ENCODE results near the gene KRTAP4-9. TPM values are rescaled to one million over a fixed set of nuclear protein-coding genes. Genes with fewer than 3 reads are reported as not detected.
"Not testable (repeated sequence)": the region's sequence is repeated elsewhere in the genome, so short reads cannot be mapped to it uniquely, and the experiment has no call there.

Gene KRTAP4-9
- total RNA-seq, 1 donor: not detected

DNA sequence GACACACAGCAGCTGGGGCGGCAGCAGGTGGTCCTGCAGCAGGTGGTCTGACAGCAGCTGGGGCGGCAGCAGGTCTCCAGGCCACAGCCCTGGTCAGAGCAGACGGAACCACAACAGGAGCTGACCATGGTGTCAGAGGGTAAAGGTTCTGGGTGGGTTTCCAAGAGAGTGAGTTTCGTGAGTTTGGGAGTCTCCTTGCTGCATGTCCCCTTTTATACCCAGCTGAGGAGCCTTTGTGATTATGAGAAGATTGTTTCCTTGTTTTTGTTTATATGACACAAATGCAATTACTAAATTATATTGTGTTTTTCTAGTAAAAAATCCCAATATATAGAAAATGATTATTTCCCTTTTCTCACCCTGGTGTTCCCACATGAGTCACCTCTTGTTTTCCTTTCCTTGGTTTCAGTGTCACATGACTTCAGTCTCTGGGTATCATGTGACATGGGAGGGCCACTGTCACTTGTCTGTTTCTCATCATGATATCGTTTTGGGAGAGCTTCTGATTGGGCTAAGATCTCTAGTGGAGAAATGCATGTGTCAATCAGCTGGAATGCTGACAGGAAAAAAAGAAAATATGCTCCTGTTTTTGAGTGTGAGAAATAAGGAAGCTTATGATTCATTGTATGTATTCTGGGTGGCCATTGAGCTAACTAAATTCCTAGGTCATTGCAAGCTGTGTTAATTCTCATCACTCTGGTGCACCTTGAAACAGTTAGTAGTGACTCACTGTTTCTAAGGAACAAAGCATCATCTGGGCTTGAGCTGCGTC lies 35.4 kb downstream of the KRTAP4-9 start, which contains the start of gene KRTAP4-6:
KRTAP4-6 (minus strand) TSS at position 185 of the 772 bp plus-strand sequence; CDS start at position 128, 57 bp downstream.
- no peaks in the 10 kb centered on the region for H3K9me3 ChIP-seq (ENCODE audit: low read depth, low read length)
- no peaks in the 10 kb centered on the region for H3K4me1 ChIP-seq (ENCODE audit: insufficient read depth, low read length)
- H3K4me3 ChIP-seq (ENCODE audit: low read length): no peak within 1 kb of the TSS
- H3K27me3 ChIP-seq (ENCODE audit: insufficient read depth, low read length): no peaks in the 10 kb centered on the region

DNA sequence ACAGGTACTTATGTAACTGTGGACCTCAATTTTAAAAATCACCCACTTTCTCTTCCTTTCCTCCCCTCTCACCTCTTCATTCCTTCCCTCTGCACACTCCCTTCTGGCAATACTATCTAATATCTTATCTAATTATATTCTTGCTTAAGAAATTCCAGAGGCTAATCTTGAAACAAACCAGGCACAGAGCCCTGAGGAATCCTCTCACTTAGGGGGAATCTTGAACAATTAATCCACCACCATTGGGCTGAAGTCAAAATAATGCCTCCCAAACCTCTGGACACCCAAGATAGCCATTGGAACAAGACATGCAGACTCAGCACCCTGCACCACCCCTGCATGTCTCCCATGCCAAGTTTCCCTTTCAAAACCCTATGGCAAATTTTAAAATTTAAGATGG lies 36.2 kb downstream of the KRTAP4-9 start:
- Histone ChIP-seq H3K4me3 (ENCODE audit: low read length) (no peak overlapping the region), H3K9me3 (ENCODE audit: low read depth, low read length) (no peaks in the 10 kb centered on the region), H3K4me1 (ENCODE audit: insufficient read depth, low read length) (no peaks in the 10 kb centered on the region), H3K27me3 (ENCODE audit: insufficient read depth, low read length) (no peaks in the 10 kb centered on the region)

DNA sequence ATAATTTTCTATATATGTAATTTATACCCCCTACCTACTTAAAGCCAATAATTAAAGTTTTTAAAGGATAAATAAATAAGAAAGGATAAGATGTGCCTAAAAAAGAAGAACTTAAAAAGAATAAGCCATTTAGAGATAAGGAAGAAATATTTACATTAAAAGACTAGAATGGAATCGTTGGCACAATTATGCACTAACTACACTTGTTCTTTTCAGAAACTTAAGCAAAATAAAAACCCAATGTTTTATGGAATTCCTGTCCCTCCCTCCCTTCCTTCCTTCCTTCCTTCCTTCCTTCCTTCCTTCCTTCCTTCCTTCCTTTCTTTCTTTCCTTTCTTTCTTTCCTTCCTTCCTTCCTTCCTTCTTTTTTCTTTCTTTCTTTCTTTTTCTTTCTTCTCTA lies 39.7 kb downstream of the KRTAP4-9 start:
- no peaks in the 10 kb centered on the region for H3K4me1 ChIP-seq (ENCODE audit: insufficient read depth, low read length)
- no peak overlapping the region for H3K4me3 ChIP-seq (ENCODE audit: low read length)
- H3K27me3 ChIP-seq (ENCODE audit: insufficient read depth, low read length): no peaks in the 10 kb centered on the region

DNA sequence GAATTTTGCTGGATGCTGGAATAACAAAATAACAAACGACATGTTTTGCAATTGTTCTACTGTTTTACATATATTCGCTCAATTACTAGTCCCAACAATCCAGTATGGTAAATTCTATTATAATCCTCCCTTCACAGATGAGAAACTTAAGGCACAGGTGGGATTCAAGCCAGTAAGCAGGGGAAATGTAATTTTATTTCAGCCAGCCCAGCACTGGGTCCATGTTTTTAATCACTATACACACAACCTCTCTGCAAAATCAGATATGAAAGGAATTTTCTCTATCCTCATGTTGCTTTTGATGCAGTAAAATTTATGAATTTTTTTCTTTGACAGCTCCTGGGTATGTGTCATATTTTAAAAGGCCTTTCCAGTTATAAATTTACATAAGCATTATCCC lies 40.1 kb downstream of the KRTAP4-9 start:
- no peaks in the 10 kb centered on the region for H3K4me1 ChIP-seq (ENCODE audit: insufficient read depth, low read length)
- no peaks in the 10 kb centered on the region for H3K27me3 ChIP-seq (ENCODE audit: insufficient read depth, low read length)
- no peaks in the 10 kb centered on the region for H3K9me3 ChIP-seq (ENCODE audit: low read depth, low read length)
- no peak overlapping the region for H3K4me3 ChIP-seq (ENCODE audit: low read length)

More for the DNA sequence above, 39.7 kb downstream of the KRTAP4-9 start:
- H3K9me3 ChIP-seq (ENCODE audit: low read depth, low read length): no peaks in the 10 kb centered on the region

DNA sequence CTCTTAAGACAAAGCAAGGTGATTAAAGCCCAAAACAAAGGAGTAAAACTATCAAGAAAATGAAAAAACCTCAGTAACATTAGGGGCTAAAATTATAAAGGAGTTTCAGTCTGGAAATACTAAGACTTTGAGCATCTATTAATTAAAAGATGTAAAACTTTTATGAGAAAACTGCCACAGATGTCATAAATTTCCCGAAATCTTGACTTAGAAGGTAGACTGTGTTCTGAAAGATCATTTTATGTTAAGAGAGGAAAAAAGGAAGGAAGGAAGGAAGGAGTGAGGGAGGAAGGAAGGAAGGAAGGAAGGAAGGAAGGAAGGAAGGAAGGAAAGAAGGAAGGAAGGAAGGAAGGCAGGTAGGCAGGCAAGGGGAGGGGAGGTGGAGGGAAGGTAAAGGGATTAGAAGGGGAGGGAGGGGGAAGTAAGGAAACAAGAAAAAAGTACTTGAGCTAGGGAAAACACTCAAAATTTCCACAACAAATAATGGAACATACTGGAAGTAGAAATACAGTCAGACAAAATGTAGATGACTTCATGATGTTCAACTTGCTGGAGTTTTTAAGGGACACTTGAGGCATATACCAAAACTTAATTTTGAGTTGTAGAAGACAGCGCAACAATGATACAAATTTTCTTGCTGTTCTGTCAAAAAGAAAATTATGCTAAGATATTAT lies 42.5 kb downstream of the KRTAP4-9 start:
- H3K4me3 ChIP-seq (ENCODE audit: low read length): no peak overlapping the region

DNA sequence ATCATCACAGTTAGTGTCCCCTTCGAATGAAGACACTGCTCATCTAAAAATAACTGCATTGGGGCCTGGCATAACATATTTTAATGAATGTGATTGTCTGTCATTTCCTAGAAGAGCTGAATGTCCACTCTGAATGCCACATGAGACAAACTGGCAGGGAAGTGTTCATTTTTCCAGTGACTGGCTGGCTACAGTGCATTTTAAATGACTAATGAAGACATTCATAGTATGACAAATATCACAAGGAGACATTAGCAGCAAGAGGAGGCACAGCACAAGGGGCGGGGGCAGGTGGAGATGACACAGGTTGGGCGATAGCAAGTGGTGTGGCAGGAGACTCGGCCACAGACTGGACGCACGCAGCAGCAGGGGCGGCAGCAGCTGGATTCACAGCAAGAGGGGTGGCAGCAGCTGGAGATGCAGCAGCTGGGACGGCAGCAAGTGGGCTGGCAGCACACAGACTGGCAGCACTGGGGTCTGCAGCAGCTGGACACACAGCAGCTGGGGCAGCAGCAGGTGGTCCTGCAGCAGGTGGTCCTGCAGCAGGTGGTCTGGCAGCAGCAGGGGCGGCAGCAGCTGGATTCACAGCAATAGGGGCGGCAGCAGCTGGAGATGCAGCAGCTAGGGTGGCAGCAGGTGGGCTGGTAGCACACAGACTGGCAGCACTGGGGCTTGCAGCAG lies 43.9 kb downstream of the KRTAP4-9 start:
- H3K4me1 ChIP-seq (ENCODE audit: insufficient read depth, low read length); H3K9me3 ChIP-seq (ENCODE audit: low read depth, low read length); H3K27me3 ChIP-seq (ENCODE audit: insufficient read depth, low read length); H3K4me3 ChIP-seq (ENCODE audit: low read length): not testable (repeated sequence)

More for the DNA sequence above, 42.5 kb downstream of the KRTAP4-9 start:
- no peaks in the 10 kb centered on the region for H3K4me1 ChIP-seq (ENCODE audit: insufficient read depth, low read length)
- H3K9me3 ChIP-seq (ENCODE audit: low read depth, low read length): no peaks in the 10 kb centered on the region
- H3K27me3 ChIP-seq (ENCODE audit: insufficient read depth, low read length): no peaks in the 10 kb centered on the region

DNA sequence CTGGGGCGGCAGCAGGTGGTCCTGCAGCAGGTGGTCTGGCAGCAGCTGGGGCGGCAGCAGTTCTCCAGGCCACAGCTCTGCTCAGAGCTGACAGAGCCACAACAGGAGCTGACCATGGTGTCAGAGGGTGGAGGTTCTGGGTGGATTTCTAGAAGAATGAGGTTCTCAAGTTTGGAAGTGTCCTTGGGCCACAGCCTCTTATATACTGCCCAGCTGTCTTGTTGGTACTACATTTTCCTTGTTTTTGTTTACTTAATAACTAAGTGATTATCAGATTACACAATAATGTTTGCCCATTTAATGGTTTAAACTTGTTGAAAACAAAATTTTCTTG lies 44.4 kb downstream of the KRTAP4-9 start, which contains the start of gene KRTAP4-5:
KRTAP4-5 (minus strand) TSS at position 174 of the 334 bp plus-strand sequence; CDS start at position 116, 58 bp downstream.
- Histone ChIP-seq H3K4me1 (ENCODE audit: insufficient read depth, low read length) (no peaks in the 10 kb centered on the region), H3K27me3 (ENCODE audit: insufficient read depth, low read length) (no peaks in the 10 kb centered on the region), H3K9me3 (ENCODE audit: low read depth, low read length) (no peaks in the 10 kb centered on the region), H3K4me3 (ENCODE audit: low read length) (no peak within 1 kb of the TSS)

DNA sequence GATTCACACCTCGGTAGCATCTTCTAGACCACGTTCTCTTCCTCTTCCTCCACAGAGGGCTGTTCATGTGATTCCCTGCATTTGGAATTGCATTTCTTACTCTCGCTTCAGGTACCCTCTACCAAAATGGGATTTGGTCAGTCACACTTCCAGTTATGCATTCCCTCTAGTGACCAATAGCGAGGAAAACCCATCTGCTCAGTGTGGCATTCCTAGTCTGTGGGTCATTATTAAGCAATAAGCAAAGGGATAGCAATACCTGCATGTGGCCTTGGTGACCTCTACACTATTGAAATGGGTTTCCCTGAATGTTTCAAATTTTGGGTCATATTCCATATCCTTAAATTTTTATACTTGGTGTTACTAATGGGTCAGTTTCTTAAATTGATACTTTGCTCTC lies 44.8 kb downstream of the KRTAP4-9 start:
- no peaks in the 10 kb centered on the region for H3K27me3 ChIP-seq (ENCODE audit: insufficient read depth, low read length)
- H3K4me1 ChIP-seq (ENCODE audit: insufficient read depth, low read length): no peaks in the 10 kb centered on the region
- no peak overlapping the region for H3K4me3 ChIP-seq (ENCODE audit: low read length)
- H3K9me3 ChIP-seq (ENCODE audit: low read depth, low read length): no peaks in the 10 kb centered on the region

DNA sequence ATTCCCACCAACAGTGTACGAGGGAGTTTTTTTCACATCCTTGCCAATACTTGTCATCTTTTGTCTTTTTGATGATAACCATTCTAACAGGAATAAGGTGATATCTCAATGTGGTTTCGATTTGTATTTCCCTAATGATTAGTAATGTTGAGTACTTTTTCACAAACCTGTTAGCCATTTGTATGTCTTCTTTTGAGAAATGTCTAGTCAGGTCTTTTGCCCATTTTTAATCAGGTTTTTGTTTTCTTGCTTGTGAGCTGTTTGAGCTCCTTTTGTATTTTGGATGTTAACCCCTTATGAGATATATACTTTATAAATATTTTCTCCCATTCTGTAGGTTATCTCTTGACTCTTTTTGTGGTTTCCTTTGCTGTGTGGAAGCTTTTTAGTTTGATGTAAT lies 46.3 kb downstream of the KRTAP4-9 start:
- Histone ChIP-seq H3K4me3 (ENCODE audit: low read length) (no peak overlapping the region), H3K4me1 (ENCODE audit: insufficient read depth, low read length) (no peaks in the 10 kb centered on the region), H3K9me3 (ENCODE audit: low read depth, low read length) (no peaks in the 10 kb centered on the region), H3K27me3 (ENCODE audit: insufficient read depth, low read length) (peaks cover 9% of the 10 kb centered on the region)

DNA sequence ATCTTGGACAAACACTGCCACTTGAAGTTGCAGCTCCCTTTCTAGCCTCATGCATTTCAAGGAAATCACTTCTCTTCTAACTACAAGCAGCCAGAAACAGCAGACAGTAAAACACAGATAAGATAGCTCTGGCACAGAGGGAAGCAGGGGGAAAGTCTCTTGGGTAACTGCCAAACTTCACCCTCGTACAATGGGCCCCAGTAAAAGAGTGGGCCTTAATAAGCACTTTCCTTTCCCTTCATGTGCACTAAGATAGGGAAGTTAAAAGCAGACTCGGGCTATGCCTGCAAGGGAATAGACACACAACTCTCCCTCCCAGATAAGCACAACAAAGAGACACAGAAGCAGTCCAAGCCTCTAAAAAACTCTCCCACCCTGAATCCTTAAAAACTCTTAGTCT lies 48.7 kb downstream of the KRTAP4-9 start:
- Histone ChIP-seq H3K9me3 (ENCODE audit: low read depth, low read length) (no peaks in the 10 kb centered on the region), H3K4me3 (ENCODE audit: low read length) (no peak overlapping the region), H3K27me3 (ENCODE audit: insufficient read depth, low read length) (peaks cover 11% of the 10 kb centered on the region), H3K4me1 (ENCODE audit: insufficient read depth, low read length) (no peaks in the 10 kb centered on the region)

Other genes starting within 250 kb of the KRTAP4-9 start
- not detected for gene KRT12, start 238.2 kb upstream of the KRTAP4-9 start, total RNA-seq
- not detected for gene KRT20, start 220.1 kb upstream of the KRTAP4-9 start, total RNA-seq
- 0.52 TPM for gene KRT23, start 167.7 kb upstream of the KRTAP4-9 start, total RNA-seq
- gene KRT39, start 138.4 kb upstream of the KRTAP4-9 start, total RNA-seq: not detected
- gene KRT40, start 121.1 kb upstream of the KRTAP4-9 start, total RNA-seq: 0.10 TPM
- 0.31 TPM for gene KRTAP3-3, start 111.2 kb upstream of the KRTAP4-9 start, total RNA-seq
- gene KRTAP3-2, start 105.5 kb upstream of the KRTAP4-9 start, total RNA-seq: not detected
- gene KRTAP3-1, start 96.3 kb upstream of the KRTAP4-9 start, total RNA-seq: not detected
- gene KRTAP1-5, start 78.2 kb upstream of the KRTAP4-9 start, total RNA-seq: not detected
- not detected for gene KRTAP1-4, start 75.2 kb upstream of the KRTAP4-9 start, total RNA-seq
- not detected for gene KRTAP1-3, start 70.5 kb upstream of the KRTAP4-9 start, total RNA-seq
- not detected for gene KRTAP1-1, start 63.9 kb upstream of the KRTAP4-9 start, total RNA-seq
- not detected for gene KRTAP2-1, start 58.1 kb upstream of the KRTAP4-9 start, total RNA-seq
- not detected for gene KRTAP2-2, start 50.2 kb upstream of the KRTAP4-9 start, total RNA-seq
- not detected for gene KRTAP2-3, start 45.3 kb upstream of the KRTAP4-9 start, total RNA-seq
- not detected for gene KRTAP2-4, start 39.5 kb upstream of the KRTAP4-9 start, total RNA-seq
- not detected for gene KRTAP4-7, start 21.2 kb upstream of the KRTAP4-9 start, total RNA-seq
- not detected for gene KRTAP4-8, start 7.2 kb upstream of the KRTAP4-9 start, total RNA-seq
- not detected for gene KRTAP4-16, start 3.2 kb upstream of the KRTAP4-9 start, total RNA-seq
- gene KRTAP4-11, start 13.0 kb downstream of the KRTAP4-9 start, total RNA-seq: not detected
- gene KRTAP4-12, start 18.8 kb downstream of the KRTAP4-9 start, total RNA-seq: not detected
- not detected for gene KRTAP4-6, start 35.2 kb downstream of the KRTAP4-9 start, total RNA-seq
- not detected for gene KRTAP4-5, start 44.4 kb downstream of the KRTAP4-9 start, total RNA-seq
- not detected for gene KRTAP4-4, start 55.4 kb downstream of the KRTAP4-9 start, total RNA-seq
- not detected for gene KRTAP4-3, start 62.8 kb downstream of the KRTAP4-9 start, total RNA-seq
- not detected for gene KRTAP4-2, start 72.8 kb downstream of the KRTAP4-9 start, total RNA-seq
- not detected for gene KRTAP4-1, start 79.5 kb downstream of the KRTAP4-9 start, total RNA-seq
- not detected for gene KRTAP9-1, start 84.5 kb downstream of the KRTAP4-9 start, total RNA-seq
- gene KRTAP9-2, start 121.3 kb downstream of the KRTAP4-9 start, total RNA-seq: not detected
- not detected for gene KRTAP9-3, start 127.1 kb downstream of the KRTAP4-9 start, total RNA-seq
- gene KRTAP9-8, start 132.6 kb downstream of the KRTAP4-9 start, total RNA-seq: not detected
- gene KRTAP9-4, start 144.3 kb downstream of the KRTAP4-9 start, total RNA-seq: not detected
- gene KRTAP9-9, start 150.0 kb downstream of the KRTAP4-9 start, total RNA-seq: not detected
- not detected for gene KRTAP9-6, start 160.0 kb downstream of the KRTAP4-9 start, total RNA-seq
- gene KRTAP9-7, start 170.3 kb downstream of the KRTAP4-9 start, total RNA-seq: not detected
- gene KRTAP29-1, start 197.5 kb downstream of the KRTAP4-9 start, total RNA-seq: not detected
- 0.21 TPM for gene KRTAP16-1, start 203.9 kb downstream of the KRTAP4-9 start, total RNA-seq
- gene KRTAP17-1, start 210.3 kb downstream of the KRTAP4-9 start, total RNA-seq: not detected
- gene KRT33A, start 245.4 kb downstream of the KRTAP4-9 start, total RNA-seq: not detected